GM10266 (cell line): ENCODE results near the gene PRKG1.

Experiments used
- DNase-seq: peaks from one replicate; pipeline ENCODE4 v3.0.0; 2012; ENCODE audit errors: extremely low spot score
- TF ChIP-seq, protein P1 (sequence below): IDR thresholded peaks from 2 replicates; pipeline ENCODE4 v1.5.1; 2012; ENCODE audit warnings: mild to moderate bottlenecking, low read depth; ENCODE audit not compliant: control insufficient read depth, insufficient read depth; ENCODE audit errors: missing control alignments

Gene PRKG1

DNA sequence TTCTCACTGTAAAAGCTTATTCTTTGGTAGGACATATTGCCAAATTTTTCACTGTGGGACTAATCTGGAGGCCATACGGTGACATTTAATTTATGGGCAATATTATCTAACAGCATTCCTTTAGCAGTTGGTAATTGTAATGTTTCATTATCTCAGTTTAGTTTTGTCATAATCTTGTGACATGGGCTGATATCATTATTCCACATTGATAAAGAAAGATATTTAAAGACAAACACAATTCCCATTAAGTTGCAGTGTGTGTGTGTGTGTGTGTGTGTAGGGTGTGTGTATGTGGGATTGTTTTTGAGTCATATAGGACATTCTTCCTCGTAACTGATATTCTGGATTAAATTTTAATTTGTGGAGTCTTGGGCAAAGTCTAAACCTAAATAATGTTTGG, 238.5 kb downstream of the PRKG1 start:
- DNase-seq: no peak
- TF ChIP-seq, protein P1, sequence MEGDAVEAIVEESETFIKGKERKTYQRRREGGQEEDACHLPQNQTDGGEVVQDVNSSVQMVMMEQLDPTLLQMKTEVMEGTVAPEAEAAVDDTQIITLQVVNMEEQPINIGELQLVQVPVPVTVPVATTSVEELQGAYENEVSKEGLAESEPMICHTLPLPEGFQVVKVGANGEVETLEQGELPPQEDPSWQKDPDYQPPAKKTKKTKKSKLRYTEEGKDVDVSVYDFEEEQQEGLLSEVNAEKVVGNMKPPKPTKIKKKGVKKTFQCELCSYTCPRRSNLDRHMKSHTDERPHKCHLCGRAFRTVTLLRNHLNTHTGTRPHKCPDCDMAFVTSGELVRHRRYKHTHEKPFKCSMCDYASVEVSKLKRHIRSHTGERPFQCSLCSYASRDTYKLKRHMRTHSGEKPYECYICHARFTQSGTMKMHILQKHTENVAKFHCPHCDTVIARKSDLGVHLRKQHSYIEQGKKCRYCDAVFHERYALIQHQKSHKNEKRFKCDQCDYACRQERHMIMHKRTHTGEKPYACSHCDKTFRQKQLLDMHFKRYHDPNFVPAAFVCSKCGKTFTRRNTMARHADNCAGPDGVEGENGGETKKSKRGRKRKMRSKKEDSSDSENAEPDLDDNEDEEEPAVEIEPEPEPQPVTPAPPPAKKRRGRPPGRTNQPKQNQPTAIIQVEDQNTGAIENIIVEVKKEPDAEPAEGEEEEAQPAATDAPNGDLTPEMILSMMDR: no peak

DNA sequence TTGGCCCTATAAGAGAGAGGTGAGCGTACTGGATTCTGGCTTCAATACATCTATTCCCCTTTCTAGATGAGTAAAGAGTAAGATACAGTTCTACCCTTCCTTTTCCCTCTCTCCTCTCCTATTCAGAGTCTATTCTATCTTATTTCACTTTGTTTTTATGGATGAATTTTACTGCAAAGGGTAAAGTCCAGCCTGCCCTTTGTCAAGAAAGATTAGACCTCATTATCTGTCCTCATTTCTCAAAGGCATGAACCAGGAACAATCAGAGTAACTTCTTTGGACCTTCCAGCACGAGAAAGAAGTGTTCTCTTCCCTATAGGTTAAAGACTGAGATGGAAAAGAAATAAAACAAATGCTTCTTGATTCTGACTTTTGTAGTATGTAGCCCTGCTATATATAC, 239.0 kb downstream of the PRKG1 start:
- TF ChIP-seq, protein P1: no peak
- no peak for DNase-seq

DNA sequence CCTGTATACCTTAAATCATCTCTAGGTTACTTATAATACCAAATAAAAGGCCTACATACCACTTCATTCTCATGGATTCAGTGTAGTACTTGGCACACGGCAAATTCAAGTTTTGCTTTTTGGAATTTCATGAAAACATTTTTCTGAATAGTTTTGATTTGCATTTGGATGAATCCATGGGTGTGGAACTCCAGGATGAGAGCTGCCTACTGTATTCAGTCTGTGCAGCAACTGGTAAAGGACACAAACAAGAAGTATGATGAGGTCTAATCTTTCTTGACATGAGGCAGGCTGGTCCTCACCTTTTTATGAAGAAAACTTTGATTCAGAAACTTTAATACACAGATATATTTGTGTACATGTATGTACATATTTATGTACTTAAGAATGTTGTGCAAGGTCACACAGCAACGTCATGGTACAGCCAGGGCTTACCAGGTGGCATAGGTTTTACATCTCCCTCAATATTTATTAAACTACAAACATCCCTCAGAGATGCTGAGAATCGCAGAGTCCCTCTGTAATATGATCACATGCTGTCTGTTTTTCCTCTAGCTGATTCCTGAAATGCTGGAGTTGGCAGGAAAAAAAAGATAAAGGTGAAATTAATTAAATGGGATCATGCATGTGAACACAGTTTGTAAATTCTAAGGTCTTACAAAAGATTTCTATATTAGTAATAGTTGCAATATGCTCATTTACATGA, 239.6 kb downstream of the PRKG1 start:
- DNase-seq: no peak
- TF ChIP-seq, protein P1: no peak

DNA sequence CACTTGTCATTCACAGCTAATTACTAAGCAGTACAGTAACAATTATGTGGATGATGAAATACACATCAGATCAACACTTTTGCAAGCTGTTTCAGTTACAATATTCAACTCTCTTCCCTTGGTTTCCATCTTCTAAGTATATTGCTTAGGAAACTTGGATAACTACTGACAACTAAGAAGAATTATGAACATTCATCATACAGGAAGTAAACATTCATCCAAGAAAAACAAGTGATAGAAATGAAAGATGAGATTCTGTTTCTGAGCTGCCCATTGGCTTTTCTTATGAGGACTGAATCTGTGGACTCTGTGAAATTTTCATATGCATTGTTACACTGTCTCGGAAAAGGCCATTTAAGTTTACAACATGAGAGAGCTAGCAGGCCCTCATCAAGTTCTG, 240.2 kb downstream of the PRKG1 start:
- TF ChIP-seq, protein P1: no peak

DNA sequence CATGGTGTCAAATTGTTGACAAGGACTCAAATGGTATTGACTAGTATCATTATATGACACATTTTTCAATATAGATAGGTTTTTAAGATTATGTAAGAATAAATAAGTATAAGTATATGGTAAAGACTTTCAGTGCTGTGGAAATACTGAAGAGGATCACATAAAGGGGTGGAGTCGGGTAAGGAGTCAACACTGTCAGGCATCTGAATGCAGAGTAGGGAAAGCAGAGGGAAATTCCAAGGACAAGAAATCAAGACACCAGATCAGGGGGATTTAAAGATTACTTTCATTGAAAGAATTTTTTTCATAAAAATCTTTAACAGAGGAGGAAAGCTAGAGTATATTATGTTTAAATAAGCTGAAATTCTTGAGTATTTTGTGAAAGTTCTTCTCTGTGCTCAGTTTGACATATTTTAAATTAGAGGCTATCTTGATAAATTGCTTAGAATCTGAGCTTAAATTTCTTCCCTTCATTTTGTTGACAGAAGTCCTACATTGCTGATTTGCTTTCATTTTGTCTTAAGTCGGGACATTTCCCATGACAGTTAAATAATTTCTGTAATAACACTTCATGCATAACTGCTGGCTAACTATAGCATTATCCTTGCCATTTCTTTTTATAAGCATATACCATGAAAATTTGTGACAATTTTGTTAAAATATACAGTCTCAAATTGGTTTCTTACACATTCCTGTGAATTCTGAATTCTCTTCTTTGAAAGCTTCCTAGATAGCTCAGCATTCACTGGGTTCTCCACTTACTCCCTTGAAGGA, 244.3 kb downstream of the PRKG1 start:
- DNase-seq: no peak
- TF ChIP-seq, protein P1: no peak

More for the DNA sequence above, 240.2 kb downstream of the PRKG1 start:
- no peak for DNase-seq

DNA sequence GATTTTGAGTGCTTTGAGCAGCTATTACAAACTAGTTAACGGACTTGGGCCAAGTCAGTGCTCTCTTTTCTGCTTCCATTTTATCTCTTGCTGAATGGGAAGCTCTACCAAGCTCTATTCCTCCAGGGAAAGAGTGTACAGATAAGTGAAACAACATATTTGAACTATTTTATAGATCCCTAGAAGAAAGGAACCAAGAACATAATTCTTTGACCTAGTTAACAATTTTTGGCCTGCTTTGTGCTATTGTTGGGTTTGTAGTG, 244.8 kb downstream of the PRKG1 start:
- no peak for DNase-seq
- TF ChIP-seq, protein P1: no peak

DNA sequence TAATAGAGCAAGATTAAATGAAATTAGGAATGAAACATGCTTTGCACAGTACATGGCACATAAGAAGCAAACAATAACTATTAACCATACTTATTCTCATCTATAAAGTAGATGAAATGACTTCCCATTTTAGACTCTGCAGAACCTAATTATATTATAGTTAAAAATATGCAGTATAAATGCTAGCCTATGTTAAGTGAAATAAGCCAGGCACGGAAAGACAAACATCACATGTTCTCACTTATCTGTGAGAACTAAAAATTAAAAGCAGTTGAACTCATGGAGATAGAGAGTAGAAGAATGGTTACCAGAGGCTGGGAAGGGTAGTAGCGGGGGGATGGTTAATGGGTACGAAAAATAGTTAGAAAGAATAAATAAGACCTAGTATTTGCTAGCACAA, 247.0 kb downstream of the PRKG1 start:
- no peak for DNase-seq
- TF ChIP-seq, protein P1: no peak
